Measurements from ENCODE around the gene HRNR. TPM values are rescaled to one million over a fixed set of nuclear protein-coding genes. Genes with fewer than 3 reads are reported as not detected.

HRNR gene
- total RNA-seq, 1 donor from 2014 or later, result not detected

GRCh38 chr1:152179566-152179965 lies 44.4 kb downstream of the HRNR start:
- H3K4me3 ChIP-seq, result no peak overlapping the region
- no peaks in the 10 kb centered on the region for H3K4me1 ChIP-seq
- no peaks in the 10 kb centered on the region for H3K36me3 ChIP-seq
- no peak overlapping the region for H3K4me2 ChIP-seq
- Mint-ChIP-seq H3K27me3 (ENCODE audit: insufficient read depth, low read depth) (peaks cover 7% of the 10 kb centered on the region), H3K36me3 (no peaks in the 10 kb centered on the region), H3K9me3 (no peaks in the 10 kb centered on the region), H3K4me1 (no peaks in the 10 kb centered on the region), H3K27ac (no peak overlapping the region), H3K4me3 (no peak overlapping the region)
- no peaks in the 10 kb centered on the region for H4K20me1 ChIP-seq (ENCODE audit: low read depth)
- no peaks in the 10 kb centered on the region for H3K79me2 ChIP-seq (ENCODE audit: low read depth)
- DNase-seq (ENCODE audit: low spot score), result no peak
- TF ChIP-seq EZH2 (IDR thresholded peaks at IDR 0.05) (no peak), EZH2phosphoT487 (IDR thresholded peaks at IDR 0.05) (no peak), CTCF (IDR thresholded peaks at IDR 0.05) (no peak)
- no peaks in the 10 kb centered on the region for H3K27me3 ChIP-seq
- H3F3A ChIP-seq (ENCODE audit: low read depth), result no peaks in the 10 kb centered on the region
- H2AFZ ChIP-seq (replicated peaks), result no peak overlapping the region
- no peak overlapping the region for H3K9ac ChIP-seq
- no peaks in the 10 kb centered on the region for H3K9me3 ChIP-seq (ENCODE audit: low read depth)
- no peak overlapping the region for H3K27ac ChIP-seq

GRCh38 chr1:152170287-152170905 lies 53.6 kb downstream of the HRNR start:
- no peak overlapping the region for H3K4me3 ChIP-seq
- TF ChIP-seq CTCF (IDR thresholded peaks at IDR 0.05), result no peak
- Mint-ChIP-seq H3K27ac (no peak overlapping the region), H3K36me3 (no peaks in the 10 kb centered on the region), H3K9me3 (no peaks in the 10 kb centered on the region), H3K27me3 (ENCODE audit: insufficient read depth, low read depth) (peaks cover 6% of the 10 kb centered on the region), H3K4me1 (no peaks in the 10 kb centered on the region), H3K4me3 (no peak overlapping the region)
- no peak overlapping the region for H3K27ac ChIP-seq
- H3K27me3 ChIP-seq, result no peaks in the 10 kb centered on the region
- no peaks in the 10 kb centered on the region for H3K4me1 ChIP-seq
- H3F3A ChIP-seq (ENCODE audit: low read depth), result no peaks in the 10 kb centered on the region
- no peak overlapping the region for H3K4me2 ChIP-seq
- H3K79me2 ChIP-seq (ENCODE audit: low read depth), result no peaks in the 10 kb centered on the region
- no peaks in the 10 kb centered on the region for H4K20me1 ChIP-seq (ENCODE audit: low read depth)
- no peak overlapping the region for H2AFZ ChIP-seq (replicated peaks)
- no peaks in the 10 kb centered on the region for H3K36me3 ChIP-seq
- no peak for DNase-seq (ENCODE audit: low spot score)
- H3K9ac ChIP-seq, result no peak overlapping the region
- peaks cover 3% of the 10 kb centered on the region for H3K9me3 ChIP-seq (ENCODE audit: low read depth)

- no peak overlapping the region for H3K27ac ChIP-seq
- Mint-ChIP-seq H3K27me3 (ENCODE audit: insufficient read depth, low read depth) (peaks cover 6% of the 10 kb centered on the region), H3K4me3 (no peak overlapping the region), H3K4me1 (no peaks in the 10 kb centered on the region), H3K36me3 (no peaks in the 10 kb centered on the region), H3K27ac (no peak overlapping the region), H3K9me3 (no peaks in the 10 kb centered on the region)
- no peaks in the 10 kb centered on the region for H3F3A ChIP-seq (ENCODE audit: low read depth)
- H3K9me3 ChIP-seq (ENCODE audit: low read depth), result peaks cover 3% of the 10 kb centered on the region
- no peak overlapping the region for H3K9ac ChIP-seq
- H3K79me2 ChIP-seq (ENCODE audit: low read depth), result no peaks in the 10 kb centered on the region
- no peaks in the 10 kb centered on the region for H3K4me1 ChIP-seq
- no peaks in the 10 kb centered on the region for H3K27me3 ChIP-seq
- no peak overlapping the region for H2AFZ ChIP-seq (replicated peaks)
- H3K36me3 ChIP-seq, result no peaks in the 10 kb centered on the region
- no peak overlapping the region for H3K4me3 ChIP-seq
- H4K20me1 ChIP-seq (ENCODE audit: low read depth), result no peaks in the 10 kb centered on the region
- TF ChIP-seq EZH2phosphoT487 (IDR thresholded peaks at IDR 0.05) (no peak), EZH2 (IDR thresholded peaks at IDR 0.05) (no peak), CTCF (IDR thresholded peaks at IDR 0.05) (no peak)
- no peak for DNase-seq (ENCODE audit: low spot score)
- no peak overlapping the region for H3K4me2 ChIP-seq
These were observed 54.5 kb downstream of the HRNR start for GRCh38 chr1:152169366-152170025.
